A549 (cell line): ENCODE results near the gene GJD2. TPM values are rescaled to one million over a fixed set of nuclear protein-coding genes. Genes with fewer than 3 reads are reported as not detected.

Experiments used
- ATAC-seq, 2 experiments: fragments of 200-7000 bp in 1 of 2; fragments of >200 bp in 1 of 2; cut with Nextera tagmentation in 1 of 2; cut with Tn5 transposase in 1 of 2; 3 replicates each; pipeline versions ENCODE4 v1.8.0 to v1.9.1; 2018 to 2020; ENCODE audit warnings: mild to moderate bottlenecking in 1 of 2, moderate library complexity in 1 of 2
- CTCF ChIA-PET: fragments of 300-600 bp; sonication (Branson Sonifier 250); formaldehyde crosslinking; extraction: SDS; loops from one replicate; lab custom pipeline; 2021; ENCODE audit warnings: antibody characterized with exemption, inconsistent platforms; lab: Yijun Ruan, JAX
- POLR2A ChIA-PET: fragments of 350-600 bp; formaldehyde crosslinking; extraction: SDS; loops from one replicate; lab custom pipeline; 2021; ENCODE audit warnings: antibody characterized with exemption, inconsistent platforms; lab: Yijun Ruan, JAX
- DNase-seq, 2 experiments: peaks; one replicate each; pipeline versions ENCODE4 v3.0.0 to v3.0.0-alpha.2; 2011 to 2016; ENCODE audit warnings: low read depth in 1 of 2, low spot score in 1 of 2
- FAIRE-seq: peaks from 2 replicates; lab custom pipeline; 2011; peaks lifted over from hg19 to GRCh38; lab: Jason Lieb, UNC
- H3K27ac ChIP-seq, 2 experiments: fragments of >200 bp; sonication (Bioruptor Twin); formaldehyde crosslinking; 3 replicates each; pipeline ENCODE4 v1.5.1; 2016 to 2017
- H3K4me1 ChIP-seq: fragments of >200 bp; sonication (Bioruptor Twin); formaldehyde crosslinking; 3 replicates; pipeline ENCODE4 v1.6.1; 2016
- H3K4me2 ChIP-seq: fragments of >200 bp; sonication (Bioruptor Twin); formaldehyde crosslinking; 3 replicates; pipeline ENCODE4 v1.6.1; 2016
- H3K4me3 ChIP-seq: fragments of >200 bp; sonication (Bioruptor Twin); formaldehyde crosslinking; 3 replicates; pipeline ENCODE4 v1.5.1; 2016
- H3K9me3 ChIP-seq: fragments of >200 bp; sonication (Bioruptor Twin); formaldehyde crosslinking; 3 replicates; pipeline ENCODE4 v1.6.1; 2016
- BHLHE40 ChIP-seq: IDR thresholded peaks from 2 replicates; pipeline ENCODE4 v1.6.1; 2012; ENCODE audit warnings: low read depth, low read length, inconsistent platforms
- CEBPB ChIP-seq, 2 experiments: fragments of >200 bp in 1 of 2; sonication (Bioruptor Twin) in 1 of 2; formaldehyde crosslinking in 1 of 2; IDR thresholded peaks; 2 replicates each; pipeline ENCODE4 v1.6.1; 2012 to 2016
- CHD4 ChIP-seq: fragments of 200-600 bp; sonication (generic); IDR thresholded peaks from 2 replicates; pipeline ENCODE4 v1.6.1; 2016; ENCODE audit warnings: antibody characterized with exemption, mild to moderate bottlenecking, borderline replicate concordance
- EP300 ChIP-seq, 2 experiments: fragments of >200 bp; sonication (Bioruptor Twin); formaldehyde crosslinking; IDR thresholded peaks; 2 replicates in 1 of 2; 3 replicates in 1 of 2; pipeline ENCODE4 v1.6.1; 2016 to 2017
- ESRRA ChIP-seq: fragments of 150-350 bp; IDR thresholded peaks from 2 replicates; pipeline ENCODE4 v1.6.1; 2014; ENCODE audit warnings: mild to moderate bottlenecking, low read length, borderline replicate concordance
- GATA3 ChIP-seq: IDR thresholded peaks from 2 replicates; pipeline ENCODE4 v1.6.1; 2012; ENCODE audit warnings: borderline replicate concordance
- HOXA7 ChIP-seq: fragments of 250-450 bp; sonication (Bioruptor Pico); IDR thresholded peaks from 2 replicates; pipeline ENCODE4 v1.5.0; 2020; ENCODE audit warnings: mild to moderate bottlenecking, moderate library complexity
- JUN ChIP-seq, 2 experiments: fragments of >200 bp; sonication (Bioruptor Twin); formaldehyde crosslinking; IDR thresholded peaks; 2 replicates in 1 of 2; 3 replicates in 1 of 2; pipeline ENCODE4 v1.6.1; 2016 to 2017
- KDM1A ChIP-seq: fragments of 200-600 bp; sonication (generic); IDR thresholded peaks from 2 replicates; pipeline ENCODE4 v1.6.1; 2016; ENCODE audit warnings: low read depth, mild to moderate bottlenecking
- MYC ChIP-seq: IDR thresholded peaks from 2 replicates; pipeline ENCODE4 v1.6.1; 2012; ENCODE audit warnings: mild to moderate bottlenecking, inconsistent platforms, low read length, improper control_type of control experiment, borderline replicate concordance
- NFE2L2 ChIP-seq: fragments of 150-350 bp; conservative IDR thresholded peaks from 2 replicates; pipeline ENCODE4 v1.6.1; 2014; ENCODE audit warnings: low read length
- NPAS2 ChIP-seq: fragments of 250-450 bp; sonication (Bioruptor Pico); IDR thresholded peaks from 2 replicates; pipeline ENCODE4 v1.8.0; 2022; ENCODE audit warnings: mild to moderate bottlenecking, moderate library complexity, borderline replicate concordance
- PHF8 ChIP-seq: fragments of 200-600 bp; sonication (generic); IDR thresholded peaks from 2 replicates; pipeline ENCODE4 v1.6.1; 2016; ENCODE audit warnings: low read depth, mild to moderate bottlenecking, antibody characterized with exemption, moderate library complexity, borderline replicate concordance
- POLR2AphosphoS2 ChIP-seq: conservative IDR thresholded peaks from 2 replicates; pipeline ENCODE4 v1.6.1; 2012; ENCODE audit warnings: low read length, improper control_type of control experiment, inconsistent platforms
- RAD21 ChIP-seq, 2 experiments: fragments of >200 bp in 1 of 2; sonication (Bioruptor Twin) in 1 of 2; formaldehyde crosslinking in 1 of 2; IDR thresholded peaks in 1 of 2; conservative IDR thresholded peaks in 1 of 2; 2 replicates in 1 of 2; 3 replicates in 1 of 2; pipeline ENCODE4 v1.6.1; 2012 to 2018; ENCODE audit warnings: inconsistent platforms in 1 of 2
- RCOR1 ChIP-seq: fragments of 150-350 bp; IDR thresholded peaks from 2 replicates; pipeline ENCODE4 v1.6.1; 2014; ENCODE audit warnings: antibody characterized with exemption, low read length, low read depth
- RNF2 ChIP-seq: fragments of 200-600 bp; sonication (generic); IDR thresholded peaks from 2 replicates; pipeline ENCODE4 v1.6.1; 2016; ENCODE audit warnings: low read depth, mild to moderate bottlenecking, antibody characterized with exemption, moderate library complexity, borderline replicate concordance
- SMC3 ChIP-seq: fragments of >200 bp; sonication (Bioruptor Twin); formaldehyde crosslinking; IDR thresholded peaks from 3 replicates; pipeline ENCODE4 v1.6.1; 2018; ENCODE audit warnings: inconsistent platforms
- TFCP2L1 ChIP-seq: fragments of 250-450 bp; sonication (Bioruptor Pico); IDR thresholded peaks from 2 replicates; pipeline ENCODE4 v1.5.0; 2021; ENCODE audit warnings: mild to moderate bottlenecking
- ZFP36 ChIP-seq: fragments of 450-650 bp; IDR thresholded peaks from 2 replicates; pipeline ENCODE4 v1.6.1; 2014; ENCODE audit warnings: borderline replicate concordance; ENCODE audit not compliant: partially characterized antibody
- ZNF302 ChIP-seq: fragments of 250-450 bp; sonication (Bioruptor Pico); IDR thresholded peaks from 2 replicates; pipeline ENCODE4 v1.9.0; 2021; ENCODE audit warnings: inconsistent platforms, mild to moderate bottlenecking, moderate library complexity
- ZSCAN20 ChIP-seq: fragments of 250-450 bp; sonication (Bioruptor Pico); IDR thresholded peaks from 2 replicates; pipeline ENCODE4 v1.8.0; 2022; ENCODE audit warnings: mild to moderate bottlenecking, moderate library complexity
- WGBS: methylation state at CpG from one replicate; pipeline ENCODE4 v1.1.6; 2017; ENCODE audit errors: missing lambda C conversion rate; 5-methylcytosine and 5-hydroxymethylcytosine counted together
- polyA plus RNA-seq, 4 experiments: library from polyadenylated mRNA; depleted of rRNA in 3 of 4; stranded (reverse); fragments of >200 nt; fragmentation: RNase III in 1 of 4; extraction: RNeasy Plus Mini Kit Qiagen cat#74134 plus additional on column Dnase treatment in 1 of 4; gene quantifications; 2 replicates in 3 of 4; 3 replicates in 1 of 4; pipeline ENCODE4 v1.2.3, GENCODE V29; 2011 to 2017
- TF ChIP-seq, protein P1 (sequence below): fragments of >200 bp; sonication (Bioruptor Twin); formaldehyde crosslinking; IDR thresholded peaks from 3 replicates; pipeline ENCODE4 v1.6.1; 2016
- TF ChIP-seq, protein P2 (sequence below): fragments of 250-450 bp; sonication (Bioruptor Pico); IDR thresholded peaks from 2 replicates; pipeline ENCODE4 v1.5.0; 2020; ENCODE audit warnings: low read depth, mild to moderate bottlenecking, moderate library complexity
- TF ChIP-seq, protein P3 (sequence below): fragments of 200-600 bp; sonication (generic); IDR thresholded peaks from 2 replicates; pipeline ENCODE4 v1.6.1; 2016; ENCODE audit warnings: antibody characterized with exemption, mild to moderate bottlenecking, moderate library complexity
- TF ChIP-seq, protein P4 (sequence below): IDR thresholded peaks from 2 replicates; pipeline ENCODE4 v1.6.1; 2012
- TF ChIP-seq, protein P5 (sequence below): fragments of >200 bp; sonication (Bioruptor Twin); formaldehyde crosslinking; IDR thresholded peaks from 3 replicates; pipeline ENCODE4 v1.5.1; 2016

Gene GJD2
- polyA plus RNA-seq, 2 of the 4 experiments (the other 2 are of a cell fraction): not detected

DNA sequence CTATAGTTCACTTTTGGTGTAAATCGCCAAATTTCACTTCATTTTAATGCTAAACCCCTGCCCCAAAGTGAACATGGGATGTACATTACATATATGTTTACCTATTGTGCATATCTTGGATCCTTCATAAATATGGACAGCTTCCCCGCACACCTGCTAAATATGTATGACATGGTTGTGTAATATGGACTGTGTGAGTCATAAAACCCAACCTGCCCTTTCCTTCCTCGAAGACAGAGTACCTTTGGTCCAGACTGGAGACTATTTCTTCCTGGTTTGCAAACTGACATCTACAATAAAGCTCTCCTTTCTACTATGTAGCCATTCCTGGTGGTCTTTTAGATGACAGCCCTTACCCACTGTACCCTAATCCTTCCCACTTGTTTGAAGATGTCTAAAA, 28.1 kb upstream of the GJD2 start:
- ATAC-seq: no peak
- POLR2A ChIA-PET: no interaction called here
- TF ChIP-seq RCOR1 (no peak), JUN (IDR thresholded peaks at IDR 0.05) (no peak), SMC3 (no peak), CHD4 (no peak), GATA3 (no peak), ZFP36 (no peak), TFCP2L1 (no peak), NFE2L2 (no peak), ESRRA (no peak)
- TF ChIP-seq, protein P1, sequence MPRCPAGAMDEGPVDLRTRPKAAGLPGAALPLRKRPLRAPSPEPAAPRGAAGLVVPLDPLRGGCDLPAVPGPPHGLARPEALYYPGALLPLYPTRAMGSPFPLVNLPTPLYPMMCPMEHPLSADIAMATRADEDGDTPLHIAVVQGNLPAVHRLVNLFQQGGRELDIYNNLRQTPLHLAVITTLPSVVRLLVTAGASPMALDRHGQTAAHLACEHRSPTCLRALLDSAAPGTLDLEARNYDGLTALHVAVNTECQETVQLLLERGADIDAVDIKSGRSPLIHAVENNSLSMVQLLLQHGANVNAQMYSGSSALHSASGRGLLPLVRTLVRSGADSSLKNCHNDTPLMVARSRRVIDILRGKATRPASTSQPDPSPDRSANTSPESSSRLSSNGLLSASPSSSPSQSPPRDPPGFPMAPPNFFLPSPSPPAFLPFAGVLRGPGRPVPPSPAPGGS: no peak
- TF ChIP-seq, protein P2, sequence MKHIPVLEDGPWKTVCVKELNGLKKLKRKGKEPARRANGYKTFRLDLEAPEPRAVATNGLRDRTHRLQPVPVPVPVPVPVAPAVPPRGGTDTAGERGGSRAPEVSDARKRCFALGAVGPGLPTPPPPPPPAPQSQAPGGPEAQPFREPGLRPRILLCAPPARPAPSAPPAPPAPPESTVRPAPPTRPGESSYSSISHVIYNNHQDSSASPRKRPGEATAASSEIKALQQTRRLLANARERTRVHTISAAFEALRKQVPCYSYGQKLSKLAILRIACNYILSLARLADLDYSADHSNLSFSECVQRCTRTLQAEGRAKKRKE: no peak
- TF ChIP-seq, protein P3, sequence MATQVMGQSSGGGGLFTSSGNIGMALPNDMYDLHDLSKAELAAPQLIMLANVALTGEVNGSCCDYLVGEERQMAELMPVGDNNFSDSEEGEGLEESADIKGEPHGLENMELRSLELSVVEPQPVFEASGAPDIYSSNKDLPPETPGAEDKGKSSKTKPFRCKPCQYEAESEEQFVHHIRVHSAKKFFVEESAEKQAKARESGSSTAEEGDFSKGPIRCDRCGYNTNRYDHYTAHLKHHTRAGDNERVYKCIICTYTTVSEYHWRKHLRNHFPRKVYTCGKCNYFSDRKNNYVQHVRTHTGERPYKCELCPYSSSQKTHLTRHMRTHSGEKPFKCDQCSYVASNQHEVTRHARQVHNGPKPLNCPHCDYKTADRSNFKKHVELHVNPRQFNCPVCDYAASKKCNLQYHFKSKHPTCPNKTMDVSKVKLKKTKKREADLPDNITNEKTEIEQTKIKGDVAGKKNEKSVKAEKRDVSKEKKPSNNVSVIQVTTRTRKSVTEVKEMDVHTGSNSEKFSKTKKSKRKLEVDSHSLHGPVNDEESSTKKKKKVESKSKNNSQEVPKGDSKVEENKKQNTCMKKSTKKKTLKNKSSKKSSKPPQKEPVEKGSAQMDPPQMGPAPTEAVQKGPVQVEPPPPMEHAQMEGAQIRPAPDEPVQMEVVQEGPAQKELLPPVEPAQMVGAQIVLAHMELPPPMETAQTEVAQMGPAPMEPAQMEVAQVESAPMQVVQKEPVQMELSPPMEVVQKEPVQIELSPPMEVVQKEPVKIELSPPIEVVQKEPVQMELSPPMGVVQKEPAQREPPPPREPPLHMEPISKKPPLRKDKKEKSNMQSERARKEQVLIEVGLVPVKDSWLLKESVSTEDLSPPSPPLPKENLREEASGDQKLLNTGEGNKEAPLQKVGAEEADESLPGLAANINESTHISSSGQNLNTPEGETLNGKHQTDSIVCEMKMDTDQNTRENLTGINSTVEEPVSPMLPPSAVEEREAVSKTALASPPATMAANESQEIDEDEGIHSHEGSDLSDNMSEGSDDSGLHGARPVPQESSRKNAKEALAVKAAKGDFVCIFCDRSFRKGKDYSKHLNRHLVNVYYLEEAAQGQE: no peak
- TF ChIP-seq, protein P4, sequence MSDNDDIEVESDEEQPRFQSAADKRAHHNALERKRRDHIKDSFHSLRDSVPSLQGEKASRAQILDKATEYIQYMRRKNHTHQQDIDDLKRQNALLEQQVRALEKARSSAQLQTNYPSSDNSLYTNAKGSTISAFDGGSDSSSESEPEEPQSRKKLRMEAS: no peak
- CTCF ChIA-PET: interaction anchor here (0.6 kb wide), 1 partner anchor 18 kb away, joined by 3 read pairs; no protein-coding TSS in a partner anchor
- Histone ChIP-seq H3K4me1 (no peaks in the 10 kb centered on the region), H3K4me2 (no peak overlapping the region), H3K4me3 (no peak overlapping the region), H3K27ac (no peak overlapping the region), H3K9me3 (peaks cover 2% of the 10 kb centered on the region; the same call in 1 of the 3 replicates)
- DNase-seq: no peak
- no peak for FAIRE-seq
- WGBS: 3% methylated on average over 3 of the region's 3 CpGs

DNA sequence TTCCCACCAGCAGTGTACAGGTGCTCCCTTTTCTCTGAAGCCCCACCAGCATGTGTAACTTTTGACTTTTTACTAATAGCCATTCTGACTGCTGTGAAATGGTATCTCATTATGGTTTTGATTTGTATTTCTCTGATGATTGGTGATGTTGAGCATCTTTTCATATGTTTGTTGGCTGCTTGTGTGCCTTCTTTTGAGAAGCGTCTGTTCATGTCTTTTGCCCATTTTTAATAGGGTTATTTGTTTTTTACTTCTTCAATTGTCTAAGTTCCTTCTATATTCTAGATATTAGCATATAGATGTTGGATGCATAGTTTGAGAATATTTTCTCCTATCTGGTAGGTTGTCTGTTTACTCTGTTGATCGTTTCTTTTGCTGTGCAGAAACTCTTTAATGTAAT, 25.9 kb upstream of the GJD2 start:
- TF ChIP-seq PHF8 (no peak), EP300 (IDR thresholded peaks at IDR 0.05) (no peak), ZFP36 (no peak), NPAS2 (CRISPR knock-in tag) (no peak), GATA3 (no peak), RNF2 (no peak), ZNF302 (CRISPR knock-in tag) (no peak), CEBPB (IDR thresholded peaks at IDR 0.05) (no peak), POLR2AphosphoS2 (no peak), KDM1A (no peak), NFE2L2 (no peak), SMC3 (no peak), ESRRA (no peak), MYC (no peak), ZSCAN20 (CRISPR knock-in tag) (no peak), HOXA7 (CRISPR knock-in tag) (no peak), RAD21 (conservative IDR thresholded peaks at IDR 0.05 in 1 of 2, IDR thresholded peaks at IDR 0.05 in 1 of 2) (no peak), BHLHE40 (no peak)
- TF ChIP-seq, protein P5, sequence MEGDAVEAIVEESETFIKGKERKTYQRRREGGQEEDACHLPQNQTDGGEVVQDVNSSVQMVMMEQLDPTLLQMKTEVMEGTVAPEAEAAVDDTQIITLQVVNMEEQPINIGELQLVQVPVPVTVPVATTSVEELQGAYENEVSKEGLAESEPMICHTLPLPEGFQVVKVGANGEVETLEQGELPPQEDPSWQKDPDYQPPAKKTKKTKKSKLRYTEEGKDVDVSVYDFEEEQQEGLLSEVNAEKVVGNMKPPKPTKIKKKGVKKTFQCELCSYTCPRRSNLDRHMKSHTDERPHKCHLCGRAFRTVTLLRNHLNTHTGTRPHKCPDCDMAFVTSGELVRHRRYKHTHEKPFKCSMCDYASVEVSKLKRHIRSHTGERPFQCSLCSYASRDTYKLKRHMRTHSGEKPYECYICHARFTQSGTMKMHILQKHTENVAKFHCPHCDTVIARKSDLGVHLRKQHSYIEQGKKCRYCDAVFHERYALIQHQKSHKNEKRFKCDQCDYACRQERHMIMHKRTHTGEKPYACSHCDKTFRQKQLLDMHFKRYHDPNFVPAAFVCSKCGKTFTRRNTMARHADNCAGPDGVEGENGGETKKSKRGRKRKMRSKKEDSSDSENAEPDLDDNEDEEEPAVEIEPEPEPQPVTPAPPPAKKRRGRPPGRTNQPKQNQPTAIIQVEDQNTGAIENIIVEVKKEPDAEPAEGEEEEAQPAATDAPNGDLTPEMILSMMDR: no peak
- ATAC-seq (no peak), DNase-seq (no peak), FAIRE-seq (peak; percentile 13)
- Histone ChIP-seq H3K4me3 (no peak overlapping the region), H3K4me1 (no peaks in the 10 kb centered on the region), H3K4me2 (no peak overlapping the region), H3K27ac (no peak overlapping the region), H3K9me3 (peaks cover 2% of the 10 kb centered on the region; the same call in 1 of the 3 replicates)
- CTCF ChIA-PET: interaction anchor here (0.6 kb wide), 1 partner anchor 65 kb away, joined by 4 read pairs; no protein-coding TSS in a partner anchor
- WGBS: 13% methylated on average over 2 of the region's 2 CpGs
- POLR2A ChIA-PET: no interaction called here
